GM18526 (cell line): ENCODE data around the gene POMT2.

Source experiments
- POLR2A ChIP-seq: IDR thresholded peaks from 3 replicates; pipeline ENCODE4 v1.6.1; 2011; ENCODE audit not compliant: insufficient read length; ENCODE audit errors: extremely low read depth

POMT2 gene, protein sequence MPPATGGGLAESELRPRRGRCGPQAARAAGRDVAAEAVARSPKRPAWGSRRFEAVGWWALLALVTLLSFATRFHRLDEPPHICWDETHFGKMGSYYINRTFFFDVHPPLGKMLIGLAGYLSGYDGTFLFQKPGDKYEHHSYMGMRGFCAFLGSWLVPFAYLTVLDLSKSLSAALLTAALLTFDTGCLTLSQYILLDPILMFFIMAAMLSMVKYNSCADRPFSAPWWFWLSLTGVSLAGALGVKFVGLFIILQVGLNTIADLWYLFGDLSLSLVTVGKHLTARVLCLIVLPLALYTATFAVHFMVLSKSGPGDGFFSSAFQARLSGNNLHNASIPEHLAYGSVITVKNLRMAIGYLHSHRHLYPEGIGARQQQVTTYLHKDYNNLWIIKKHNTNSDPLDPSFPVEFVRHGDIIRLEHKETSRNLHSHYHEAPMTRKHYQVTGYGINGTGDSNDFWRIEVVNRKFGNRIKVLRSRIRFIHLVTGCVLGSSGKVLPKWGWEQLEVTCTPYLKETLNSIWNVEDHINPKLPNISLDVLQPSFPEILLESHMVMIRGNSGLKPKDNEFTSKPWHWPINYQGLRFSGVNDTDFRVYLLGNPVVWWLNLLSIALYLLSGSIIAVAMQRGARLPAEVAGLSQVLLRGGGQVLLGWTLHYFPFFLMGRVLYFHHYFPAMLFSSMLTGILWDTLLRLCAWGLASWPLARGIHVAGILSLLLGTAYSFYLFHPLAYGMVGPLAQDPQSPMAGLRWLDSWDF

DNA sequence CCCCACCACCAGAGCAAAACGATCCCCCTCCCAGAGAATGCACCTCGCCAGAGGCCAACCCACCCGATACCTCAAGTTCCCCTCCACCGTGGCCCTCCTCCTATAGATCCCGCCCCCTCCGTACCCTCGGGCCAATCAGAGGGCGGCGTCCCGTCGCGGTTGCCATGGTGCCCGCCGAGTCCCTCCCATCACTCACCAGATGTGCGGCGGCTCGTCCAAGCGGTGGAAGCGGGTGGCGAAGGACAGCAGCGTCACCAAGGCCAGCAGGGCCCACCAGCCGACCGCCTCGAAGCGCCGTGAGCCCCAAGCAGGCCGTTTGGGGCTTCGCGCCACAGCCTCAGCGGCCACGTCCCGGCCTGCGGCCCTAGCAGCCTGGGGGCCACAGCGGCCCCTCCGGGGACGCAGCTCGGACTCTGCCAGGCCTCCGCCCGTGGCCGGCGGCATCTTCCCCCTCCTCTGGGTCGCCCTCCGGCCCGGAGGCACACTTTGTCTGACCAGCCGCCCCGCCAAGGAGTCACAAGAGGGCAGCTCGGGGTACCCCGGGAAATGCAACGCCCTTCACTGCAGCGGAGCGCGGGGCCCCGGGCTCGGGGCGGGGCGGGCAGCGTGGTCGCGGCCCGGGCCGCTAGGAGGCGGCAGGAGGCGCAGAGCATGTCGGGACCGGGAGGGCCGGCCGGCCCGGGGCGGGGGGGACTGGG is at the start of gene POMT2:
POMT2 (minus strand) TSS at position 646 of the 698 bp plus-strand sequence; CDS start at position 444, 202 bp downstream.
- peak; percentile 9 for TF ChIP-seq POLR2A

DNA sequence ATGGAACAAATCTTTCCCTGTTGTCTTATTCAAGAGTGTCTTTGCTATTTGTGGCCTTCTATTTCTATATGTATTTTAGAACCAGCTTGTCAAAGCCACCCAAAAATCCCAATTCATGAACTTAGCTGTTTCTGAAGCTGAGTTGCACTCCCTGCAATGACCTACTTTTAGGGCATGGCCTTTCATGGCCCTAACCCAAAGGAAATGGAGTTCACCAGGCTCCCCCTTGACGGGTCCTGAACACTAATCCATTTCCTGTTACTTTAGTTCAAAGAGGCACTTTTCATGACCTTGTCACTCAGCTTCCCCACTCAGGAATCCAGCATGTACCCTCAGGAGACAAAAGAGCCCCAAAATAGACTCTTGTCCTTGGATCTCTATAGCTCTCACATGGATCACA is 48.6 kb upstream of the POMT2 start:
- TF ChIP-seq POLR2A, result no peak

DNA sequence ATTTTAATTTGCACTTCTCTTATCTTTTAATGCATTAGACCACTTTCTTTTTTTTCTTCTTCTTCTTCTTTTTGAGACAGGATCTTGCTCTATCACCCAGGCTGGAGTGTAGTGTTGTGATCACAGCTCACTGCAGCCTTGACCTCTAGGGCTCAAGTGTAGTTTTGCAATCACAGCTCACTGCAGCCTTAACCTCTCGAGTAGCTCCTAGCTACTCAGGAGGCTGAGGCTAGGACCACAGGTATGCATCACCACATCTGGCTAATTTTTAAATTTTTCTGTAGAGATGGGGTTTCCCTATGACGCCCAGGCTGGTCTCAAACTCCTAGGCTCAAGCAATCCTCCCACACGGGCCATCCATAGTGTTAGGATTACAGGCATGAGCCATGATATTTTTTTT is 43.5 kb upstream of the POMT2 start:
- TF ChIP-seq POLR2A, result no peak

DNA sequence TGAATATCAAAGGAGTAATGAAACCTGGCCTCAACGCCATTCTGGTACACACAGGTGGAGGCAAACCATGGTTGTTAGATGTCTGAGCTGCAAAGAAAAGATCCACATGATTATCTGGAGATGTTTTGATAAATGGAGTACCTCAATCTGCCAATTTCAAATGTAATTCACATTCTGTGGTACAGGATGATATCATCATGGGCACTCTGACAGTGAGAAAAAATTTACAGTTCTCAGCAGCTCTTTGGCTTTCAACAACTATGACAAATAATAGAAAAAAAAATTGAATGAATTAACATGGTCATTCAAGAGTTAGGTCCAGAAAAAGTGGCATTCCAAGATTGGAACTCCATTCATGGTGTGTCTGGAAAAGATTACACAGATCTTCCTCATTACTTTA is 38.9 kb upstream of the POMT2 start:
- no peak for TF ChIP-seq POLR2A

DNA sequence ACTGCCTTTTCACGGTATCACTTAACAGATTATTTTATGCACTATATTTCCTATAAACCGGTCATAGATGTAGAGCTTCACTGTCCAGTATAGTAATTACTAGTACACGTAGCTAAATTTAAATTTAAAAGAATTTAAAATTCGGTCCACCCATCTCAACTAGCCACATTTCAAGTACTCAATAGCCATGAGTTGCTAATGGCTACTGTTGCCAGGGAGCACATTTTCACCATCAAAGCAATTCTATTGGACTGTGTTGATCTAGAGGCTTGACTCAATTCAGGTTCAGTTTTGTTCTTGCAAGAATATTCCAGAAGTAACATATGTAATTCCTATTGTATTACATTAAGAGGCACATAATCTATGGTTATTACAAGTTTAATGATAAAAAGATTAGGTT is 36.2 kb upstream of the POMT2 start:
- no peak for TF ChIP-seq POLR2A

DNA sequence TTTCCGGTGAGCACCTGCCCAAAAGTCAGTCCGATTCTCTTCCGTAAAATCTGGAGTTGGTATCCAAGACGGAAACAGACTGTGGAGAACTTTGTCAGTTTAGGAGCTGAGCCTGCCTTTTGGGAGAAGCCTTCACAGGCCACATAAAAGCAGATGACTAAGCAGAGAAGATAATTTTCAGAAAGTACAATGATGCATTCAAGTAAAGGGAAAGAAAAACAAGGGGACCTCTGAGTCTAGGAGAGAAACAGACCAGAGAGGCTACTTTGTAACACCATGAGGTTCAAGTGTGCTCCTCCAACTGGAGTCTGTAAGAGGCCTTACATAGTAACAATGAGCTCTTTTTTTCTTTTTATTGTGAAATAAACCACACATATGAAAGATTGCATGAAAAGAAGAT is 35.1 kb upstream of the POMT2 start:
- no peak for TF ChIP-seq POLR2A

DNA sequence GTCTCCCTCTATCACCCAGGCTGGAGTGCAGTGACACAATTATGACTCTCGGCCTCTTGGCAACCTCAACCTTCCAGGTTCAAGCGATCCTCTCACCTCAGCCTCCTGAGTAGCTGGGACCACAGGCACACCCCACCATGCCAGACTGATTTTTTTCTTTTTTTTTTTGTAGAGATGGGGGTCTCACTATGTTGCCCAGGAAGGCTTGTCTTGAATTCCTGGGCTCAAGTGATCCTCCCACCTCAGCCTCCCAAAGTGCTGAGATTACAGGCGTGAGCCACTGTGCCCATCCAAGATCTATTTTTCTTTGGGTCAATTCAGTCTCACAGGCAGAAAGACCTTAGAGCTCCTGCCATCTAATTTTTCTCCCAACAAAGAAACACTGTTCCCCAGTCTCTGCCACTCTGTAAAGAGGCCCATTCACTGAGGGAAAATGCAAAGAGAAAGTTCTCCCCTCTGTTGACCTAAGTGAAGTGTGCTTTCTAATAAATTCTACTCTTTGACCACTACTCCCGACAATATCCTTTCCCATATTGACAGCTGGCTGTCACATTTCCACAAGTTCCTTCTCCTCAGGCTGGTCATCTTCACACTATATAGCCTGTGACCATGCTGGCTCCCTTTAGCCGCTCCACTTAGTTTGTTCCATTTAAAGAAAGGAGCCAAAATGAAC is 32.9 kb upstream of the POMT2 start:
- TF ChIP-seq POLR2A, result no peak

DNA sequence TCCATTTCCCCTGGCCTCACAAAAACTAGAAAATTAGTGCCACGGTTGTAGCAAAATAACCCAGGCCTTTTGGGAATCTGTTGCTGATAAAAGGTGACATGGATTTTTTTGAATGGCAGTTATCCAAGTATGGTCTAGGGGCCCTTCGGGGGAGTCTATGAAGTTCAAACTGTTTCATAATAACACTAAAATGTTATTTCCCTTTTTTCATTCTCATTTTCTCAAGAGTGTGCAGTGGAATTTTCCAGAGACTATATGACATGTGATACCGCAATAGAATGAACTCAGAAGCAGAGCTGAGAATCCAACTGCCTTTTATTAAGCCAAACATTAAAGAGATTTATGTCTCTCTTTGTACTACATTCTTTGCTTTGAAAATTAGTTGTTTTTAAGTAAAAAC is 27.1 kb upstream of the POMT2 start:
- TF ChIP-seq POLR2A, result no peak

DNA sequence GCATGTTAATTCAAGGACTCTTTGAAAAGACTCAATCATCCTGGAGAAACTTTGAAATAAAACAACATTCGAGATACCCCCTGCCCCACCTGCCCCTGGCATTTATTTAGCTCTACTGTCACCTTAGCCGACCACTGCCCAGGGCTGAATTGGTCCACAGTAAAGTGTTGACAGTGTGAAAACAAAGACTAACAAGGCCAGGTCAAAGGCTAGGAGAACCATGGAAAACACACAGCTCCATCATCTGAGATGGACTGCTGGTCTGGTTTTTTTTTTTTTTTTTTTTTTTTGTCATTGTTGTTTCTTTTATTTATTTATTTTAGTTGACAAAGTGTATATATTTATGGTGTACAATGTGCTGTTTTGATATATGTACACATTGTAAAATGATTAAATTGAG is 25.8 kb upstream of the POMT2 start:
- TF ChIP-seq POLR2A, result no peak

DNA sequence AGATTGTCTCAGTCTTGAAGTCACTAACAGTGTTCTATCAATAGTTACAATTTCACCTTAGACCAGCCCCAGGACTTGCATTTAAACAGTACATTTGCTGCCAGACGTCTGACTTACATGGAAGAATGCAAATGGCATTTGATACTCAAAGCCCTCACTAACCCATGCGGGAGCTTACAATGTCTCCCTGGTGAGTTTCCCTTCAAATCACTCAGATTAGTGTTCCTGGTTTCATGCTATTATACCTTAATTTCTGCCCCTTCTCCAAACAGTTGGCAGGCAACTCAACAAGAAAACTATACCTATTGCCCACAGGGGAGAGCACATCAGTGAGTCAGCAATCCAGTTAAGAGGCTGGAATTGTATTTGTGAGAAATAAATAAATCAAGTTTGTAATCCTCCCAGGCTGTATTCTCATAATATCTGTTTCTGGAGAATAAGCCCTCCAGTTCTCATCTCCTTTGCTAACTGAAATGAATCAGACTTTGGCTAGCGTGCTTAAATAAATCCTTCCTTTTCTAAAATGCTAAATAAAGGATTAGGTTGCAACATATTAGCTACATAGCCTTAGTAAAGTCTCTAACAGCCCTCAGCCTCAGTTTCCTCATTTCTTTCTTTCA is 23.8 kb upstream of the POMT2 start:
- no peak for TF ChIP-seq POLR2A

DNA sequence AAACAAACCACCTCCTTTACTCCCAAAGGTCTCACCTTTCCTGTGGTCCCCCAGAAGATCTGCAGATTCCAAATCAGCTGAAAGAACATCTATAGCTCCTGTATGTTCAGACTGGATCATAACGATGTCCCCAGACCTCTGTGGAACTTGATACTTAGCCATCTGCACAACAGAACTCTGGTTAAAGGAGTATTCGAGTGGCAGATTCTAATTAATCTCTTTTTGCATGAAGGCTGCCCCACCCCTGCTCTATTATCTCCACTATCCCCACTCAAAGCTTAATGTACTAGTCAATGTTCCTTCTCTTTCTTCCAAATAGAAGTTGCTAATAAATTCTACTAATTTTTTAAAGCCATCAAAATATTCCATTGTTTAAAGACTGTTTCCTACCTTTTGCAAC is 23.0 kb upstream of the POMT2 start:
- no peak for TF ChIP-seq POLR2A

DNA sequence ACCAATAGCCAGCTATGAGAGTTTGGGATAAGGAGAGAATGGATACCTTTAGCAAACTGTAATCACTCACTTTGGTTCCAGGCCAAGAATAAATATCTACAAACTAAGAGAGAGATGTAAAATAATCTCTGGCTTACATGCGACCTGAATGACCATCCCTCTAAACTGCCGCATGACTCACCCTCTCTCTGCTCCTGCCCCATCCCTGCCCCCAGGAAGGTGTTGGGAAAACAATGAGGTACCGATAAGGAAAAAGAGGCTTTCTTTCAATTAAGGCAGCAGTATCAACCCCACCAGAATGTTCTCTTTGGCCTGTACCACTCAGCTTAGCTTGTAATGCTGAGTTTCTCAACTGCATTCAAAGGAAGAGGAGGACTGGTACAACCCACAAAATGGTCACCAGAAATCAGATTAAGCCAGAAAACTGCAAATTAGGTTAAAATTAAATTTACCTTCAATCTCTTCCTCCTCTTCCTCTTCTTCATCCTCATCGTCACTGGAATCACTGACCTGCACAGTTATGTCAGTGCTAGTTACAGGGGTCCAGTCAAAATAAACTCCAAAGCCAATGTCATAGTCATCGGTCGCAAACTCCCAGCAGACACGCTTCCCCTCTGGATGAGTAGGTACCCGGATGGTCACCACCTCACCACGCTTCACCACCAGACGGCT is 22.2 kb upstream of the POMT2 start:
- TF ChIP-seq POLR2A, result no peak

DNA sequence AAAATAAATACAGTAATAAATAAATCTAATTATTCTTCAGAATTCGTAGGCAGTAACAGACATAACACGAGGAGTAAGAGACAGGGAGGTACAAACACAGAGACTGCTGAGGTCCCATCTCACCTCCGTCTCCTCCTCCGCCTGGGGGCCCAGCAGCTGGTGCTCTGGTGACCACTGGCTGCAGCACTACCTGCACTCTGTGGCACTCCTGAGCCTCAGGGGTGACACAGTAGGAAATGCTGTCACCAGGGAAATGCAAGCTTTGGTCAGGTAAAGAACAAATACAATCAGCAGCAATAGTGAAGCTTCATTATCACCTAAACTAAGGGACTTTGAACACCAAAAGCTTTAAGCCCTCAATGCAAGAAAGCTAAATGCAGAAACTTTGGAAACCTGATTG is 19.7 kb upstream of the POMT2 start:
- no peak for TF ChIP-seq POLR2A

DNA sequence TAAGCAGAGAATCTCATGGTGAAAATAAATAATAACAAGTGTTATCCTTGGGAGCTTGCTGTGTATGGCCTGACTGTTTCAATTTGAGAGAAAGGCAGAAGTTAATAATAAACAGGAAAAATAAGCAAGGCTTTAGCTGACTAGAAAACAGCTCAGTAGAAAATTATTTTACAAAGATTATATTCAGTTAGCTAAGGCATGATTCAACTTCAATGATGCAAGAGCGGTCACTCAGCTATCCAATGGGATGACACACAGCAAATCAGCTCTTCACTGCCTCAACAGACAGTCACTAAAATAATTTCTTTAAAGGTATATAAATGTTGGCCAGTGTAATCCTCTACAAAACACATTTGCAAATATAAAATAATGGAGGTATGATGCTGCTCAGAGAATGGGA is 18.7 kb upstream of the POMT2 start:
- no peak for TF ChIP-seq POLR2A
